22Rv1 (cell line): Measurements from ENCODE around the gene LCOR.

Experiments used
- CTCF ChIP-seq: fragments of 450-650 bp; IDR thresholded peaks from 2 replicates; pipeline ENCODE4 v1.5.1; 2017; ENCODE audit warnings: mild to moderate bottlenecking
- ZFX ChIP-seq: fragments of 450-650 bp; IDR thresholded peaks from 2 replicates; pipeline ENCODE4 v1.6.1; 2017; ENCODE audit warnings: antibody characterized with exemption, borderline replicate concordance

GRCh38 chr10:96982149-96982930 is 150.2 kb downstream of the LCOR start:
- TF ChIP-seq CTCF (no peak), ZFX (no peak)
